OCI-M2 (cell line): ENCODE data around the gene KIF20B.

Source experiments
- DNase-seq: peaks from one replicate; lab custom pipeline; 2025; ENCODE audit not compliant: unreplicated experiment; lab: John Stamatoyannopoulos, UW

KIF20B gene, protein sequence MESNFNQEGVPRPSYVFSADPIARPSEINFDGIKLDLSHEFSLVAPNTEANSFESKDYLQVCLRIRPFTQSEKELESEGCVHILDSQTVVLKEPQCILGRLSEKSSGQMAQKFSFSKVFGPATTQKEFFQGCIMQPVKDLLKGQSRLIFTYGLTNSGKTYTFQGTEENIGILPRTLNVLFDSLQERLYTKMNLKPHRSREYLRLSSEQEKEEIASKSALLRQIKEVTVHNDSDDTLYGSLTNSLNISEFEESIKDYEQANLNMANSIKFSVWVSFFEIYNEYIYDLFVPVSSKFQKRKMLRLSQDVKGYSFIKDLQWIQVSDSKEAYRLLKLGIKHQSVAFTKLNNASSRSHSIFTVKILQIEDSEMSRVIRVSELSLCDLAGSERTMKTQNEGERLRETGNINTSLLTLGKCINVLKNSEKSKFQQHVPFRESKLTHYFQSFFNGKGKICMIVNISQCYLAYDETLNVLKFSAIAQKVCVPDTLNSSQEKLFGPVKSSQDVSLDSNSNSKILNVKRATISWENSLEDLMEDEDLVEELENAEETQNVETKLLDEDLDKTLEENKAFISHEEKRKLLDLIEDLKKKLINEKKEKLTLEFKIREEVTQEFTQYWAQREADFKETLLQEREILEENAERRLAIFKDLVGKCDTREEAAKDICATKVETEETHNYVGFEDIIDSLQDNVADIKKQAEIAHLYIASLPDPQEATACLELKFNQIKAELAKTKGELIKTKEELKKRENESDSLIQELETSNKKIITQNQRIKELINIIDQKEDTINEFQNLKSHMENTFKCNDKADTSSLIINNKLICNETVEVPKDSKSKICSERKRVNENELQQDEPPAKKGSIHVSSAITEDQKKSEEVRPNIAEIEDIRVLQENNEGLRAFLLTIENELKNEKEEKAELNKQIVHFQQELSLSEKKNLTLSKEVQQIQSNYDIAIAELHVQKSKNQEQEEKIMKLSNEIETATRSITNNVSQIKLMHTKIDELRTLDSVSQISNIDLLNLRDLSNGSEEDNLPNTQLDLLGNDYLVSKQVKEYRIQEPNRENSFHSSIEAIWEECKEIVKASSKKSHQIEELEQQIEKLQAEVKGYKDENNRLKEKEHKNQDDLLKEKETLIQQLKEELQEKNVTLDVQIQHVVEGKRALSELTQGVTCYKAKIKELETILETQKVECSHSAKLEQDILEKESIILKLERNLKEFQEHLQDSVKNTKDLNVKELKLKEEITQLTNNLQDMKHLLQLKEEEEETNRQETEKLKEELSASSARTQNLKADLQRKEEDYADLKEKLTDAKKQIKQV (N-terminal part only)

DNA sequence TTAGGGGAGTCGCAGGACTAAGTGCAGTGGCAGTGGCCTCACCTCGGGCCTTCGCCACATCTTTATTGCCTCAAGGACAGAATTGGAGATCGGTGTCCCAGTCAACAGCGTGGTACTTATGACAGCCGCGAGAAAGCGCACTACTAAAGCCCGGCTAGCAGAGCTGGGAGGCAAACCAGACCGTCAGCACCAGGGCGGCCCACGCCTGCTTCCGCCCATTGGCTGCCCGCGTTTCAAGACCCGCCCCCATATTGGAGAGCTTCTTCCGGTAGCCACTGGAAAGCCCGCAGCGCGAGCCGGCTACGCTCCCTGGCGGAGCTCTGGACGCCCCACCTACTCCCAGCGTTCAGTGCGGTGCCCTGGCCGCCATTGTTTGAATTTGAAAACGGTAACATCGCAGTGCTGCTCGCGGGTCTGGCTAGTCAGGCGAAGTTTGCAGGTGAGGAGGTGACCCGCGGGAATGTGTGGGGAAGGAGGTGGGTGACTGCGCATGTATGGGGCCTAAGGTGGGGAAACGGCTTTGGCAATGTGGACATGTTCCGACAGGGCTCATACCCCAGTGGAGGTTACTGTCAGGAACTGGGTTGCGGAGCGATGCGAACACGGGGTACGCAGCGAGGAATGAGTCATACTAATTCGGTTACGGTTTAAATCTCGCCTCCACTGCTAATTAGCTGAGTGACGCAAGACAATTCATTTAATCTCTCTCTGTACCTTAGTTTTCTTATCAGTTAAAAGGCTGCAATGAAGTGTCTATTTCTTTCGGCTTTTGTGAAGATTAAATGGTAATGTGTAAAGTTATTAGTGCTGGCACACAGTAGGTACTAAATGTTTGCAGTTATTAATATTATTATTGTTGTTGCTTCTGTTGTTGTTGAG, at the start of gene KIF20B:
Gene KIF20B (plus strand): TSS at position 349 of the 879 bp plus-strand sequence. CDS start 3,705 bp downstream, outside the sequence.
- DNase-seq: peak; percentile 83

DNA sequence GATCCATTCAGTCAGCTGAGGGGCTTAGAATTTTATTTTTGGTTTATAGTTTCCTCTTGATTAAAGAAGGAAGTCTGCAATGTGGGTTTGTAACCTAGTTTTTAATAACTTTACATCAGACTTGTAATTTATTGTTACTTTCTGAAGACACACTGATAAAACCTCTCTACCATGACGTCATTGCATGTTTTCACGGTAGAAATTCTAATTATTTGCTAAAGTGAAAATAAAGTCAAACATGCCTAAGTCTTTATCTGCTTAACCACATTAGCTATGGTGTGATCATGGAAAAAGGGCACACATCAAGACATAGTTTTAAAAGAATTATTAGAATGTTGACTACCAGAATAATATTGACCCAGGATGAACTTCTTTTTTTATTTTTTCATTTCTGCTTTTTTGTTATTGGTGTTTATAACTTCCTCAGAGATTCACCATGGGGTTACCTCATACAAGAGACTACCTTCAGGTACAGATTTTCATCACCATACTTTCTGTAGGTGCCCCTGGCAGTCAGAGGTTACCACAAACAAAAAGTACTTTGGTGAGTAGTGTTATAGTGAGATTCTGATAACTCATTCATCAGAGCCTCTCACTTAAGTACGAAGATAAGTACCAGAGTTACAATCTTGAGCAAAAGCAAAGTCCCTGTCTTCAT, 49.3 kb upstream of the KIF20B start:
- no peak for DNase-seq

DNA sequence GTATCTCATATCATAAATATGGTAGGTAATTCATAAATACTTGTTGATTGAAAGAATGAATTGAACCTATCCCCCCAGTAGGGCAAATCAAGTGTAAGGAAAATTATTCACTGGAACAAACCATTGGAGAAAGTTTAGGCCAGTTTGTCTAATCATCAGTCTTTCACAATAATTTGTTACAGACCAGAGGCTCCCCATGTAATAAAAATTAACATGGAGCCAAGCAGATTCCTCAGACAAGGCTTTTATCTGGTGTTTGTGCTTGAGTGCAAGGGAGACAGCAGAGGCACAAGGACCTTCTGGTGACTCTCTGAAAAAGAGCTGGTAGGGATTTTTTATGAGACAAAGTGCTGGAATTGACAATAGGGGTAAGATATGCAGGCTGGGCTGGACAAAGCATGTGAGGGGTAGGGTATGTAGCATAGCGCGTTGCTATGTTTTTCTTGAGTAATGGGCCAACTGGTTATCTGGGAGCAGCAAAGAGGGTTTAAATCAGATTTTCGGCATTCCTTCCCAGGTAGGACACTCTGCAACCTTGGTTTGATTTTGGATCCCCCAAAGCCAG, 48.5 kb upstream of the KIF20B start:
- DNase-seq: no peak

DNA sequence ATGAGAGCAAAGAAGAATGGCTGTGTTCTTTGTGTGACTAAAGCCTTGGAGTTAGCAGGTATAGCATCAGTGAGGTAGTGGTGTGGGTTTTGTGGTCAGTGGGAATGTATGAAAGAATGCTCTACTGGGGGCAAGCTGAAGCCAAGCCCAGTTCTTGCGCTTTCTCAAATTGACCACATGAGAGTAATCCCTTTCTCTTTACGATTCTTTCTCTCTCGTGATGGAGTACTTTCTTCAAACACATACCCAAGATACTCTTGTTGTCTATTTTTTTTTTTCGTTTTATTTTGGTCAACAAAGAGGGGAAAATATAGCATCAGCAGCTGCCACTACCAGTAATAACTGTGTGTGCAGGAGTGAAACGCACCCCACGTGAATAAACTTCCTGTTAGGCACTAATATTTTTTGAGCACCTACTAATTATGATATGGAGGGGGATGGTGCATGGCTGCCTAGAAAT, 48.0 kb upstream of the KIF20B start:
- no peak for DNase-seq

DNA sequence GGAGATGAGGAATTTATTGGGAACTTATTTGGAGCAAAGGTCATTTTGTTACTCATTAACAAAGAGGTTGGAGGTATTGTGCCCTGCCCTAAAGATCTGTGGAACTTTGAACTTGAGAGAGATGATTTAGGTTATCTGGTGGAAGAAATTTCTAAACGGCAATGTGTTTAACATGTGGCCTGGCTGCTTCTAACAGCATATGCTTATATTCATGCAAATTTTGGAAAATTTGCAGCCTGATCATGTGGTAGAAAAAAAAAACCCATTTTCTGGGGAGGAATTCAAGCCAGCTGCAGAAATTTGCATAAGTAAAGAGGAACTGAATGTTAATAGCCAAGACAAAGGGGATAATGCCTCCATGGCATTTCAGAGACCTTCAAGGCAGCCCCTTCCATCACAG, 45.7 kb upstream of the KIF20B start:
- DNase-seq: no peak

DNA sequence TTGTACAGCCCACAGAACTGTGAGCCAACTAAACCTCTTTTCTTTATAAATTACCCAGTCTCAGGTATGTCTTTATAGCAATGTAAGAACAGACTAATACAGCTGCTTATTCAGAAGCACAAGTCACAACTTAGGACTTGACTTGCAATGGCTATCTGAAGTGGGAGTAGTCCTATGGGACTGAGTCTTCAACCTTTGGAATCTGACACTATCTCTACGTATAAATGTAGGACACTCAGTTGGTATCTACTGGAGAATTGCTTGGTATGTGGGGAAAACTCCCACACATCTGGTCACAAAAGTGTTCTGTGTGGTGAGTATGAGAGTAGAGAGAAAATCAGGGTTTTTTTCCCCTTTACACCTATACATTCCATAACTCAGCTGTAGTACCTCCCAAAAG, 44.1 kb upstream of the KIF20B start:
- no peak for DNase-seq

DNA sequence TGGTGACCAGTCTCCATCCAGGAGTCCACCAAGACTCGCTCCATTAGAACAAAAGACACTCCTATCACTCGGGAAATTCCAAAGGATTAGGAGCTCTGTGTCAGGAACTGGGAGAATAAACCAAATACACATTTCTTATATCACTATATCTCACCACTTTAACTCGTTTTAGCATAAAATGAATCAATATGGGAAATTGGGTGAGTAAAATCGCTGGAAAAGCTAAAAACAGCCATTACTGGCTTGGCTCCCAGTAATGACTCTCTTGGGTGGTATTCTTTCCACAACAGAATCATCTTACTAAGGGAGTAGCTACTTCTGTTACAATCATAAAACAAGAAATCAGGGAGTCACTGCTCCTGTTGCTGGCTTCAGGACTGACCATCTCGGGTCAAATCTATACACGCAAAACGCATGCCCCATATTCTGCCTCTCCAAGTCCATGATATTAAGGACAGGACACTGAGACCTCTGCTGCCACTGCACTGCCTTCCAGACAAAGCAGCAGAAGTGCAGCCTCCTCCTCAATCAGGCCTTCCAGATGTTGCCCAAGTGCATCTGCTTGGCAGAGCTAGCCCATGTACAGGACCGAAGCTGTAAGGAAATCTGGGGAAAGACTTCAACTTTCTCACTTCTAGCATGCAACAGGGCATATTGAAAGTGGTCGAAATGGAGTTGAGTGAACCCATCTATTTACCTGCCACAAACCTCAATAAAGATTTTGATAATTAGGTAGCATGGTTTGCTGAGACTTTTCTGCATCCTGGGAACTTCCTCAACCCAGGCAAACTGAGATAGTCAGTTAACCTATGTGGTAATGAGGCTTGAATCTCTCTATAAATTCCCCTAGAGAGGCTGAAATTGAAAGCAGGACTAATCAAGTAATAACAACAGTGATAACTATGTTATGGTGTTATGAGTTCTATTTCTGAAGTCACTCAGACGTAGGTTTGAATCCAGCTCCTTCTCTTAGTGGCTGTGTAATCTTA, 42.0 kb upstream of the KIF20B start:
- DNase-seq: no peak

DNA sequence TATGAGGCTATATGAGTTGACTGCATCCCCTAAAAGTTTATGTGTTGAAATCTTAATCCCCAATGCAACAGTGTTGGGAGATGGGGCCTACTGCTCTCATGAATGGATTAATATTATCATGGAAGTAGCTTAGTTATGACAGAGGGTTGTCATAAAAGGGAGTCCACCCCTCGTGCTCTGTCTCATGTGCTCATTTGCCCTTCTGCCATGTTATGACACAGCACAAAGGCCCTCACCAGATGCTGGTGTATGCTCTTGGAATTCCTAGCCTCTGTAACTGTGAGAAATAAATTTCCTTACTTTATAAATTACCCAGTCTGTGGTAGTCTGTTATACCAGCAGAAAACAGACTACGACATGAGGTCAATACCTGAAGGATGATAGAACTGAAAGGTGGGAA, 38.8 kb upstream of the KIF20B start:
- DNase-seq: no peak

DNA sequence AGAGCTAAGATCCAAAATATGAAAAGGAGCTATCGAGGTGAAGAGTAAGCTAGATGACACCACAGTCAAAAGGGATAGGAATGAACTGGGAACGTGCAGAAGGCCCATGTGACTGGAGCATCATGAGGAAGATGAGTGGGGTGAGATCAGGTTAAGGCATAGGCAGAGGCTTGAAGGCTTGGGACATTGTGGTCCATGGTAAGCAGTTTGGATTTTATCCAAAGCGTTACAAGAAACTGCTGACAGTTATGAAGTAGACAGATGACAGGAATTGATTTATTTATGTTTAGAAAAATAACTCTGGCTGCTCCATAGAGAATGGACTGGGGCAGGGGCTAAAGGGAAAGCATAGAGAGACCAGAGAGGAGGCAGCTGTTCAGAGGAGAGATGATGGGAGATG, 38.2 kb upstream of the KIF20B start:
- no peak for DNase-seq

DNA sequence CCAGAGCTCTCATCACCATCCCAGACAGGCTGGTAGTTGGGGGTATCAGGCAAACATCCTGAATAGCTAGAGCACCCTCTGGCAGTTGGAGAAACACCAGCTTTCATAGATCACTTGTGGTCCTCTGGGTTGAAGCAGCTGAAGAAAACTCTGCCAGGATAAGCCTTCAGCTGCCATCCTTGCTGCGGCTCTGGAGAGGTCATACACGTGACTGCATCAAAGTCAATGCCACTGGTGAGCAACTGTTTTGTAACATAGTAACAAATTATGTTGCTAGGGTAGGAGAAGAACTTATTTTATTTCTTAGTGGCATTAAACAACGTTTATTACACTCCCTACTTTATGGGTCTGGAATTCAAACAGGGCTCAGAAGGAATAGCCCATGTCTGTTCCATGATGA, 37.2 kb upstream of the KIF20B start:
- DNase-seq: no peak

DNA sequence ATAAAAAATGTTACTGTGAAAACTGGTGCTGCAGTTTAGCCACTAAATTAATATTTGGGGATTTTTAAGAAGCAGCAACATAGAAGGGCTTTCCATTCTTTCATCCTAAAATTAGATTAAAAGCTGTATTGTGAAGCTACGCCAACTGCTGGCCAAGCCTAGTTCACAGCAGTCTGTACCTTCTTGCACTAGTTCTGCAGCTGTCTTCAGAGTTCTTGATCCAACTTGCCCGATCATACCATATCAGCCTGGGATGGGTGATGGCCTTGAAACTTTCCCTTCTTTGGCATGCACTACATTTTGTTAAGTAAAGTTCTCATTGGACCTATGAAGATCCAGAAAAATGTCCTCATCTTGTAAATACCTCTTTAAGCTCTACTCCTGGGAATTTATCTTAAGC, 36.1 kb upstream of the KIF20B start:
- DNase-seq: no peak

DNA sequence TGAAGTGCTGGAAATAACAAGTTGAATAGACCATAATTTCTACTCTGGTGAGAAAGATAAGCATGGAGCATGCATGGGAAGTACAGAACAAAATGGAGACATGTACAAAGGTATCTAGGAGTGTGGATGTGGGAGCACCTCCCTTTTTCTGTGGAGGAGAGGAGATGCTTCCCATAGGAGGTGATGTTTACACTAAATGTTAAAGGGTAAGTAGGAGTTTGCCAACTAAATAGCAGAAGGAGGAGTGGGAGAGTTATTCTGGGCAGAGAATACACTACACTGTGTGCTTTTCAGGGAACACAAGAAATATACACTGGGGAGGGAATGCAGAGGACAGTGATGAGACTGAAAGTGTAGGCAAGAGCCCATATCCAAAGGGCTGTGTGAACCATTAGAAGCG, 35.3 kb upstream of the KIF20B start:
- DNase-seq: no peak

DNA sequence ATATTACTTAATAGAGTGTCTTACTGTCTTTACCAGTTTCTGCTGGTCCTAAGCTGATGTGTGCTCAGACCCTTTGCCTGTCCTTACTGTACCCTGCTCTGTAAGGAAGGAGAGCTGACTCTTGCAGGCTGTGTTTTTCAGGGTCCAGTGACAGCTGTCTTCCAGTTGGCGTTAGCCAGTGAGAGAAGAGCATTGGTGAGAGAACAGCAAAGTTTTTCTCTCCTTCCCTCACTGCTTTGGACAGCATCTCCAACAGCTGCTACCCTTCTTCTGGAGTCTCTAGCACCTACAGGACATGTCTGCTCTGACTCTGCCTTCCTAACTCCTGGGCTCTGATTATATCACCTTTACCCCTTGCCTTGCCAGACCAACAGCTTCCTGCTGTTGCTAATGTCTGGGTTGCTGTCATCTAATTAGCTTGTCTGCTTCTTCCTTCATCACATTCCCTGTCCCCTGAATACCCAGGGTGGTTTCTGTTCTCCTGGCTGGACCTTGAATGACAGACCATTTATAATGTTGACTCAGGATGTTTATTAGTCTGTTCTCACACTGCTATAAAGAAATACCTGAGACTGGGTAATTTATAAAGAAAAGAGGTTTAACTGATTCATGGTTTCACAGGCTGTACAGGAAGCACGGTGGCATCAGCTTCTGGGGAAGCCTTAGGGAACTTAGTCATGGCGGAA, 32.9 kb upstream of the KIF20B start:
- DNase-seq: no peak

DNA sequence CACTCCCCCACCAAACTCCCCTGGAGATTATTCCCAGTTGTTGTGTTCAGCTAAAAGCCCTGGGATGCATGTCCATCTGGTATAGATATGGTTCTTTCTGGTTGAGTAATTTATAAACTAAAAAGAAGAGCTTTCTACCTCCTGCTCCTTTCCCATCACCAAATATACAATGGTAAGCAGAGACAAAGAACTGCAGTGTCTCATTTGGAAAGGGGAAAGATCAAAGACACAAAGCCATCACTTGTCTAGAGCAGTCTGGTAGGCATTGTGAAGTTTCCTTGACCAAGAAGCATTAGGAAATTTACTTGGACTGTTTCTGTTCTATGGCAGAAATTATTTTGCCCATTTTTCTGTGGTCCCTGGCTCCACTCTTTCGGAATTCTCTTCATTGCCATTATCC, 31.4 kb upstream of the KIF20B start:
- DNase-seq: no peak

DNA sequence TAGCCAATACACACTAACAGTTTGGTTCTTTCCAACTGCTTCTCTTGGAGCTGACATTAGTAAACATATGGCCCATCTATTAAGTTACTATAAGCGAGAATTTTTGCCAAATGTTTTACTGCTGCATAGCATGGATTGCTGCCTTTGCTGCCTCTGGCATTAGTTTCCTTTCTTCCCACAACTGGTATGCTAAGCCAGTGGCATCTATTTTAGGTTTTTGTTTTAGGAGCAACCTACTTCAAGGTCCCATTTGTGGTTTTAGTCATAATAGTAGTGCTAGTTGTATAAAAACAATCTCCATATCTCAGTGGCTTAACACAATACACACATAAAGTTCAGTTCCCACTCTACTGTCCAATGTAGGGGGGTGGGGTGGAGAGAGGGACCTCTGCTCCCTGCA, 30.5 kb upstream of the KIF20B start:
- DNase-seq: no peak

DNA sequence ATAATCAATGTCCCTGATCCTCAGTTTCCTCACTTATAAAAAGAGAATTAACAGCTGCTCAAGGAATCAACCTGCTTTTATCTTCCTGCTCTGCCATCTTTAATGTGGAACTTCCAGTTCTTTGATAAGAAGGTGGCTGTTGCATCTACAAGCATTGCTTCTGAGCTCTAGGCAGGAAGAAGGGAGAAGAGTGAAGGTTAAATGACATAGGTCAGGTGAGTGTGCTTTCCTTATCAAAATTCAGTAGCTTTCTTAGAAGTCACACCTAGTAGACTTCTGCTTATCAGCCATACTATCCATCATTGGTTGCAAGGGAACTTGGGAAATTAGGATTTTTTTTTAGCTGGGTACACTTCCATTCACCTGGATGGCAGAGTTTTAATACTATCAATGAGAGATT, 24.0 kb upstream of the KIF20B start:
- DNase-seq: no peak

DNA sequence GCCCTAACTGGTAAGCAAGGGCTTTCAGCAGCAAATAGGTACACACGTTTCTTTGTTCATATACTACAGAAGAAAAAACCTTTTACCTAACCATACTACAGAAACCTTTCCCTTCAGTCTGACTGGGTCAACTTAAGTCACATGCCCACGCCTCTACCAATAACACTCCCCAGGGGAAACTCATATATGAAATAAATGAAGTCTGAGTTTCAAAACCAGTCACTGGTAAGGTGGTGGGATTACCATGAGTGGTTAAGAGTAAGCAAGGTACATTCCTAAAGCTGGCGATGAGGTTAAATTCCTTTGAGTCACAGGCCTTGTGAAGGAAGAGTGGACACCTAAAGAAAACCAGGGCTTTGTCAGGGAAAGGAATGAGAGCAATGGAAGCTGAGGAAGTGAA, 21.4 kb upstream of the KIF20B start:
- DNase-seq: no peak

DNA sequence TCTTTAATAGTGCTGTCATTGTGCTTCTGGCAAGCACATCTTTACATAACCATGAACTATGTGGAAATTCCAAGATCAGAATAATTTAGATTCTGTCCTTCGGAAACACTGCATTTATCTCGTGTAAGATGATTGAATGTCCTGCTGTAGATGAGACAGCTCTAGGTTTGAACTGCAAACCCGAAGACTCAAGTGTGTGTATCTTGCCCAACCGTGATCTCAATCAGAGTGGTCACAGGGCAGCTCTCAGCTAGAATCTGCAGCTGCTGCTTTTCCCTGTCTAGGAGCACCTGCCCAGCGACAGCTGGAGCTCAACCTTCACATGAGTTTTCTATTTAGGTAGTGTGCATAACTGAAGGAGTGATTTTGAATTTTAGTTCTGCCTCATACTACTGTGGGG, 17.5 kb upstream of the KIF20B start:
- DNase-seq: no peak
